M059J (cell line): ENCODE data around the gene RASGEF1C. TPM values are rescaled to one million over a fixed set of nuclear protein-coding genes. Genes with fewer than 3 reads are reported as not detected.

Source experiments
- DNase-seq: peaks from one replicate; pipeline ENCODE4 v3.0.0-alpha.2; 2012; ENCODE audit warnings: low read depth
- total RNA-seq: library from RNA; depleted of rRNA; stranded (reverse); fragments of >200 nt; shearing (Covaris generic); gene quantifications from 2 replicates; pipeline ENCODE4 v1.2.3, GENCODE V29; 2014

Gene RASGEF1C
- total RNA-seq, 1 experiment from 2014 or later, result not detected

GRCh38 chr5:180084638-180085561 lies 124.1 kb downstream of the RASGEF1C start:
- DNase-seq, result no peak

- no peak for DNase-seq
Measured at GRCh38 chr5:180083529-180084060, 125.4 kb downstream of the RASGEF1C start.

GRCh38 chr5:180082633-180083420 lies 126.2 kb downstream of the RASGEF1C start:
- no peak for DNase-seq

- no peak for DNase-seq
Measured at GRCh38 chr5:180081481-180081880, 127.5 kb downstream of the RASGEF1C start.

- DNase-seq, result no peak
Measured at GRCh38 chr5:180080486-180081280, 128.3 kb downstream of the RASGEF1C start.

- no peak for DNase-seq
Measured at GRCh38 chr5:180079702-180080466, 129.1 kb downstream of the RASGEF1C start.

- no peak for DNase-seq
Measured at GRCh38 chr5:180078348-180078747, 130.7 kb downstream of the RASGEF1C start.

GRCh38 chr5:180077594-180078284 lies 131.3 kb downstream of the RASGEF1C start:
- DNase-seq, result no peak

GRCh38 chr5:180075703-180076102 lies 133.3 kb downstream of the RASGEF1C start:
- no peak for DNase-seq

- no peak for DNase-seq
Measured at GRCh38 chr5:180074462-180074861, 134.5 kb downstream of the RASGEF1C start.

GRCh38 chr5:180072556-180072955 lies 136.5 kb downstream of the RASGEF1C start:
- no peak for DNase-seq

GRCh38 chr5:180072256-180072548 lies 136.8 kb downstream of the RASGEF1C start:
- no peak for DNase-seq

GRCh38 chr5:180071531-180072255 lies 137.3 kb downstream of the RASGEF1C start, which contains the start of gene RNF130:
Gene RNF130 (minus strand): TSS chr5:180071759. CDS start chr5:180071702, 57 bp downstream.
- peak; percentile 88 for DNase-seq

GRCh38 chr5:180070756-180071530 lies 138.1 kb downstream of the RASGEF1C start:
- peak; percentile 62 for DNase-seq

- DNase-seq, result no peak
Measured at GRCh38 chr5:180069589-180070247, 139.3 kb downstream of the RASGEF1C start.

GRCh38 chr5:180068519-180069090 lies 140.4 kb downstream of the RASGEF1C start:
- DNase-seq, result no peak

- DNase-seq, result no peak
Measured at GRCh38 chr5:180067986-180068385, 141.0 kb downstream of the RASGEF1C start.

GRCh38 chr5:180060192-180060591 lies 148.8 kb downstream of the RASGEF1C start:
- DNase-seq, result no peak
